ENCODE measurements around the gene MYH10.

The MYH10 gene

DNA sequence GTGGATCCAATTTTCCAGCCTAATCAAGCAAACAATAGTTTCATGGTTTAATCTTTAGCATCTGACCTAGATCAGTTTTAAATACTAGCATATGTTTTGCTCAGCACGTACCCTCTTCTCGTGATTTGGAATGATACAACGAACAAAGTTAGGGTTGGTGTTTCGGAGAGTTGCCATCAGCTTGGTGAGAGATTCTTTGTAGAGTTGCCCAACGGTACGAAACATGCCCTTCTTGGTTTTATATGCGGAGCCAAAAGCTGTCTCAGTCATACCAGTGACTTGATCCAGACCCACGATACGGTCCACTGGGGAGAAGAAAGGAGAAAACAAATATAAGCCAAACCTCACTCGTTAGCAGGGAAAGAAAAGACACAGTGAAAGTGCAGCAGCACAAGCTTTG lies 109.5 kb downstream of the MYH10 start:
- TF ChIP-seq, protein P1, sequence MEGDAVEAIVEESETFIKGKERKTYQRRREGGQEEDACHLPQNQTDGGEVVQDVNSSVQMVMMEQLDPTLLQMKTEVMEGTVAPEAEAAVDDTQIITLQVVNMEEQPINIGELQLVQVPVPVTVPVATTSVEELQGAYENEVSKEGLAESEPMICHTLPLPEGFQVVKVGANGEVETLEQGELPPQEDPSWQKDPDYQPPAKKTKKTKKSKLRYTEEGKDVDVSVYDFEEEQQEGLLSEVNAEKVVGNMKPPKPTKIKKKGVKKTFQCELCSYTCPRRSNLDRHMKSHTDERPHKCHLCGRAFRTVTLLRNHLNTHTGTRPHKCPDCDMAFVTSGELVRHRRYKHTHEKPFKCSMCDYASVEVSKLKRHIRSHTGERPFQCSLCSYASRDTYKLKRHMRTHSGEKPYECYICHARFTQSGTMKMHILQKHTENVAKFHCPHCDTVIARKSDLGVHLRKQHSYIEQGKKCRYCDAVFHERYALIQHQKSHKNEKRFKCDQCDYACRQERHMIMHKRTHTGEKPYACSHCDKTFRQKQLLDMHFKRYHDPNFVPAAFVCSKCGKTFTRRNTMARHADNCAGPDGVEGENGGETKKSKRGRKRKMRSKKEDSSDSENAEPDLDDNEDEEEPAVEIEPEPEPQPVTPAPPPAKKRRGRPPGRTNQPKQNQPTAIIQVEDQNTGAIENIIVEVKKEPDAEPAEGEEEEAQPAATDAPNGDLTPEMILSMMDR (IDR thresholded peaks at IDR 0.05) = no peak
- H3K4me1 ChIP-seq = peaks cover 0 to 35% (median 0%) of the 10 kb centered on the region in 4 donors
- intact Hi-C loops (cut with DNase I; ENCODE audit: low total_unique reads) = no loop called here
- no peaks in the 10 kb centered on the region for H3K9me3 ChIP-seq
- no peak overlapping the region for H3K4me3 ChIP-seq
- peak overlapping the region in 1 of 2 donors; percentile 9 for H3K27ac ChIP-seq
- H3K27me3 ChIP-seq = no peaks in the 10 kb centered on the region
- H3K36me3 ChIP-seq = peaks cover 68 to 81% (median 75%) of the 10 kb centered on the region in 3 donors
- DNase-seq = no peak

DNA sequence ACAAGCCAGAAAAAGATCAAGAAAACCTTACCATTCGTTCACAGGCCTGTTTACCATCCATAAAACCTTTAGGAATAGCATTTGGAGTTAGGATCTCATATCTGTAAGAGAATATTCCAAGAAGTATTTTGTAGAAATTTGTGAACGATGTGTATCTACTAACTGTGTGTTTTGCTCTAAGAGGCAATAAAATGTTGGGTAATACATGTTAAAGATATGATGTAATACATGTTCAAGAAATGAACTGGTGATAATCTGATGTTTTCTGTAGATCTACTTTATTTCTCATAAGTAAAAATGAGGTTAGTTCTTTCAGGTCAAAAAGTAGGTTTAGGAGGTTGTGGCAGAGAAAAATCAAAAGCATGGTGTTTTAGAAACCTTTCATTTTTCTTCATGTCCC lies 111.7 kb downstream of the MYH10 start:
- Histone ChIP-seq H3K27ac (peak overlapping the region in 1 of 2 donors; percentile 7), H3K9me3 (no peaks in the 10 kb centered on the region), H3K4me1 (peaks cover 0 to 27% (median 0%) of the 10 kb centered on the region in 4 donors), H3K4me3 (no peak overlapping the region), H3K36me3 (peaks cover 74 to 91% (median 90%) of the 10 kb centered on the region in 3 donors), H3K27me3 (no peaks in the 10 kb centered on the region)
- DNase-seq = no peak
- TF ChIP-seq, protein P1 (IDR thresholded peaks at IDR 0.05) = no peak
- intact Hi-C loops (cut with DNase I; ENCODE audit: low total_unique reads) = no loop called here

DNA sequence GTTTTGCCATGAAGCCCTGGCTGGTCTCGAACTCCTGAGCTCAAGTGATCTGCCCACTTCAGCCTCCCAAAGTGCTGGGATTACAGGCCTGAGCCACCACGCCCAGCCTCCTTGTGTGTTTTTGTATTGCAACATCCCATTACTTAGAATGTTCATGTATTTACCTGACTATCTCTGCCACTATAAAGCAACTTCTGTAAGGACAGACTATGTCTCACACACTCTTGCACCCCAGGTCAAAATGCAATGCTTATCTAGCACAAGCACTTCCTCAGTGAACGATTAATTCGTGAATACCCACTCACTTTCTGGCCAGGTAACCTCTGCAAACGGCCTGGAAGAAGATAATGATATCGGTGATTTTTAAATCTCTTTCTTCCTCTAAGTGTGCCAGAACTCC lies 112.2 kb downstream of the MYH10 start:
- Histone ChIP-seq H3K4me1 (peaks cover 0 to 23% (median 0%) of the 10 kb centered on the region in 4 donors), H3K4me3 (no peak overlapping the region), H3K27me3 (no peaks in the 10 kb centered on the region), H3K36me3 (peaks cover 74 to 91% (median 89%) of the 10 kb centered on the region in 3 donors), H3K9me3 (no peaks in the 10 kb centered on the region), H3K27ac (peak overlapping the region in 1 of 2 donors; percentile 7)
- DNase-seq = no peak
- TF ChIP-seq, protein P1 (IDR thresholded peaks at IDR 0.05) = no peak
- intact Hi-C loops (cut with DNase I; ENCODE audit: low total_unique reads) = no loop called here

DNA sequence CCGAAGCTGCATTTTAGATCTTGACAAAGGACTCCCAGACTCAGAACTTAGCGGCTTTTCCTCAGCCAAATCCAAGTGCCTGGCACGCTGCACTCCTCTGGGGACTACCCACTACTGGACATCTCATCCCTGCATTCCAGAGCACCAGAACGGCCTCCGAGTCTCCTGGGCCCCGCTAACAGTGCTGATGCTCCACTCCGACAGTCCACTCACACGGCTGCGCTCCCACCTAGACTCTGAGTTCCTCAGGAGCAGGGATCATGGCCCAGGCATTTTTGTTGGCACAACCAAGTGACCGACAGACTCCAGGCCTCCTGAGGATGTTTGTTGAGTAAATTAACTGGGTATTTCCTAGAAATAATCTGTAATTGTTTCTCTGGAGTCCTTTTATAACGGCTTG lies 115.7 kb downstream of the MYH10 start:
- no peak overlapping the region for H3K4me3 ChIP-seq

DNA sequence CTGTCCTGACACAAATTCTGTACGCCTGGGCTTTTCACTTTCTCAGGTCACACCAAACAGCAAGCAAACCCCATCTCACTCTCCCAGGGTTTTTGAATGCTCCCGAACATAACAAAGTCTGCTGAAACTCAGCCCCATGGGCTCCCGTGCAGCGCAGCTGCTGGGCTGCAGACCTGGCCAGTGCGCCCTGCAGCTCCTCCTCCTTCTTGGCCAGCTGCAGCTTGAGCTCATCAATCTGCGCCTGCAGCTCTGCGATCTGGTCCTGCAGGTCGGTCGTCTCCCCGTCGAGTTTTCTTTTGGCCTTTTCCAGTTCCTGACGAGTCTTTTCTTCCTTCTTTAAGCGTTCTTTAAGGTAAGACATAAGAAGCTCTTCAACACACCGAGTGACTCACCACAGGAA lies 124.4 kb downstream of the MYH10 start:
- intact Hi-C loops (cut with DNase I; ENCODE audit: low total_unique reads) = loop anchor here (10.0 kb wide), 1 partner anchor 51 kb away; no protein-coding TSS in a partner anchor
- Histone ChIP-seq H3K27ac (no peak overlapping the region), H3K4me3 (no peak overlapping the region), H3K36me3 (peaks cover 68 to 83% (median 74%) of the 10 kb centered on the region in 3 donors), H3K27me3 (no peaks in the 10 kb centered on the region), H3K9me3 (no peaks in the 10 kb centered on the region), H3K4me1 (peaks cover 0 to 21% (median 6%) of the 10 kb centered on the region in 4 donors)
- TF ChIP-seq, protein P1 (IDR thresholded peaks at IDR 0.05) = no peak
- no peak for DNase-seq

More for the DNA sequence above, 115.7 kb downstream of the MYH10 start:
- Histone ChIP-seq H3K36me3 (peaks cover 77 to 94% (median 90%) of the 10 kb centered on the region in 3 donors), H3K9me3 (no peaks in the 10 kb centered on the region), H3K4me1 (peaks cover 0 to 6% (median 0%) of the 10 kb centered on the region in 4 donors), H3K27me3 (no peaks in the 10 kb centered on the region), H3K27ac (peak overlapping the region; percentile 29 to 41)
- TF ChIP-seq, protein P1 (IDR thresholded peaks at IDR 0.05) = no peak
- DNase-seq = no peak
- intact Hi-C loops (cut with DNase I; ENCODE audit: low total_unique reads) = no loop called here

Data from tibial artery (tissue), 4 donors.